AG04449 (cell line): Measurements from ENCODE around the gene CCDC91.

Experiments used
- CTCF ChIA-PET: fragments of 350-600 bp; formaldehyde crosslinking; extraction: SDS; loops from one replicate; lab custom pipeline; 2021; ENCODE audit warnings: antibody characterized with exemption; lab: Yijun Ruan, JAX
- POLR2A ChIA-PET: fragments of 400-600, 350-600 bp; formaldehyde crosslinking; extraction: SDS; loops from one replicate; lab custom pipeline; 2020; ENCODE audit warnings: antibody characterized with exemption, inconsistent platforms; lab: Yijun Ruan, JAX
- DNase-seq: peaks from one replicate; pipeline ENCODE4 v3.0.0-alpha.2; 2010; ENCODE audit warnings: low read depth, low spot score
- H3K4me3 ChIP-seq: 2 replicates; pipeline ENCODE4 v1.5.1; 2011; ENCODE audit warnings: low read depth, mild to moderate bottlenecking, control low read depth, low read length
- TF ChIP-seq, protein P1 (sequence below): IDR thresholded peaks from one replicate; pipeline ENCODE4 v1.5.1; 2011; ENCODE audit warnings: mild to moderate bottlenecking, moderate library complexity, low read length, control low read depth, inconsistent platforms; ENCODE audit not compliant: insufficient read depth; ENCODE audit errors: missing control alignments

Gene CCDC91

DNA sequence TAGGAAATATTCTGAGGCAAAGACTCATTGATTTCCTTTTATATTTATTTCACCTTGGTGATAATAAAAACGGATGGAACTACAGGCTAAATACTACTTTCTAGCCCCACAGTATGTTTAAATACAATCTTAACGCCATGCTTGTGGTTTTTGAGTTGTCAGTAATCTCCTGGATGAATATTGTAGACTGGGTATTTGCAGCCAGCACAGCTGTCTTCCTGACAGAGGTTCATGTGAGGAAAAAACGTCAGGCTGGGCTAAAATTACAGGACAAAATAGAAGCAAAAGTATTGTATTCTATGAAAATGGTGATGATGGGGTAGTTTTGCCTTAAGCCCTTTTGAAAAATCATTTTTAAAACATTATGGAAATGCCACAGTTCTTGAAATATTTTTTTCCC lies 140.9 kb downstream of the CCDC91 start:
- DNase-seq: no peak
- ChIA-PET CTCF (no interaction called here), POLR2A (no interaction called here)
- TF ChIP-seq, protein P1, sequence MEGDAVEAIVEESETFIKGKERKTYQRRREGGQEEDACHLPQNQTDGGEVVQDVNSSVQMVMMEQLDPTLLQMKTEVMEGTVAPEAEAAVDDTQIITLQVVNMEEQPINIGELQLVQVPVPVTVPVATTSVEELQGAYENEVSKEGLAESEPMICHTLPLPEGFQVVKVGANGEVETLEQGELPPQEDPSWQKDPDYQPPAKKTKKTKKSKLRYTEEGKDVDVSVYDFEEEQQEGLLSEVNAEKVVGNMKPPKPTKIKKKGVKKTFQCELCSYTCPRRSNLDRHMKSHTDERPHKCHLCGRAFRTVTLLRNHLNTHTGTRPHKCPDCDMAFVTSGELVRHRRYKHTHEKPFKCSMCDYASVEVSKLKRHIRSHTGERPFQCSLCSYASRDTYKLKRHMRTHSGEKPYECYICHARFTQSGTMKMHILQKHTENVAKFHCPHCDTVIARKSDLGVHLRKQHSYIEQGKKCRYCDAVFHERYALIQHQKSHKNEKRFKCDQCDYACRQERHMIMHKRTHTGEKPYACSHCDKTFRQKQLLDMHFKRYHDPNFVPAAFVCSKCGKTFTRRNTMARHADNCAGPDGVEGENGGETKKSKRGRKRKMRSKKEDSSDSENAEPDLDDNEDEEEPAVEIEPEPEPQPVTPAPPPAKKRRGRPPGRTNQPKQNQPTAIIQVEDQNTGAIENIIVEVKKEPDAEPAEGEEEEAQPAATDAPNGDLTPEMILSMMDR: no peak
- no peak overlapping the region for H3K4me3 ChIP-seq

GRCh38 chr12:28340261-28341045 lies 150.2 kb downstream of the CCDC91 start:
- ChIA-PET CTCF (interaction anchor here (0.6 kb wide), 1 partner anchor 20 kb away, joined by 3 read pairs; no protein-coding TSS in a partner anchor), POLR2A (no interaction called here)
- DNase-seq: no peak
- TF ChIP-seq, protein P1: no peak
- no peak overlapping the region for H3K4me3 ChIP-seq

DNA sequence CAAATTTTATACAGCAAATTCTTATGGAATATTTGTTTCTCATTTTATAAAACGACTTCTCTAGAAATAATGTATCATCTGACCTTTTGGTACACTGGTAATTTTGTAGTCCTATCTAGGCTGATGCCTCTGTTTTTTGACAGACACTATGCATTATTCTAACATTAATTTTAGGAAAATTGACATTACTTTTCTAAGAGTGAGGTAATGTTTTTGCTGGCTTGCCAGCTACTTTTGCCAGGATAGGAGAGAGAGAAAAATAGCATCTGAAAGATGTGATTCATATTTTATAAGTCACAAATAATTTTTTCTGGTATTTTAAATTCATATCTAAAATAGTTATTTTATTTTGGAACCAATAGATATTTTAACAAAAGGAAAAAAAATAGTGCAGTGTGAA lies 153.5 kb downstream of the CCDC91 start:
- H3K4me3 ChIP-seq: no peak overlapping the region
- ChIA-PET POLR2A (no interaction called here), CTCF (no interaction called here)
- DNase-seq: no peak
- TF ChIP-seq, protein P1: no peak

DNA sequence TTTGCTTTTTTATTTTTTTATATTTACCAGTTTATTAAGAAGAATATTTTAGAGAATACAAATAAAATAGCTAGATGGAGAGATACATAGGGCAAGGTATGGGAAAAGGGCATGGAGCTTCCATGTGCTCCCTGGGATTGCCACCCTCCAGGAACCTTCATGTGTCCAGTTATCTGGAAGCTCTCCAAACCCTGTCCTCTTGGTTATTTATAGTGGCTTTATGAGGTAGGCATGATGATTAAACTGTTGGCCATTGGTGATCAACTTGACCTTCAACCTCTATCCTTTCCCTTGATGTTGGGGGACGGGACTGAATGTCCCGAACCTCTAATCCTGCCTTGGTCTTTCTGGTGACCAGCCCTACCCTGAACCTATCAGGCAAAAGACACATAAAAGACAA lies 156.3 kb downstream of the CCDC91 start:
- POLR2A ChIA-PET: no interaction called here
- CTCF ChIA-PET: no interaction called here
- TF ChIP-seq, protein P1: no peak
- no peak overlapping the region for H3K4me3 ChIP-seq
- DNase-seq: no peak

DNA sequence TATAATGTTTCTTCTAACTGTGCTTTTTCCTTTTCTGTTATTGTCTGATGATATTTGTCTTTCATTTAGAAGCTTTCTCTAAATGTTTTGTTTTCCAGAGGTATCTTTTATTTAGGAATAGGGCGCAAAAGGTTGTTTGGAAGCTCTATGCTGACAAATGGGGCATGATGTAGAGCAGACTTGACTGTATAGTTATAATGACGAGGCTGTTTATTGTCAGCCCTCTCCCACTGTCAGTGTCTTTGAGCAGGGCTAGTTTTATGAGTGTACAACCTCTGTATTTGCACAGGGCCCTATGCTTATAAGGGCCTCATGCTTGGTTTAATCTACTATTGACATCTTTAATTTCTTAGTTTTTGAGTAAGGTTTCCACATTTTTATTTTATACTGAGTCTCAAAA lies 158.9 kb downstream of the CCDC91 start:
- DNase-seq: no peak
- POLR2A ChIA-PET: no interaction called here
- TF ChIP-seq, protein P1: no peak
- H3K4me3 ChIP-seq: no peak overlapping the region
- CTCF ChIA-PET: no interaction called here

DNA sequence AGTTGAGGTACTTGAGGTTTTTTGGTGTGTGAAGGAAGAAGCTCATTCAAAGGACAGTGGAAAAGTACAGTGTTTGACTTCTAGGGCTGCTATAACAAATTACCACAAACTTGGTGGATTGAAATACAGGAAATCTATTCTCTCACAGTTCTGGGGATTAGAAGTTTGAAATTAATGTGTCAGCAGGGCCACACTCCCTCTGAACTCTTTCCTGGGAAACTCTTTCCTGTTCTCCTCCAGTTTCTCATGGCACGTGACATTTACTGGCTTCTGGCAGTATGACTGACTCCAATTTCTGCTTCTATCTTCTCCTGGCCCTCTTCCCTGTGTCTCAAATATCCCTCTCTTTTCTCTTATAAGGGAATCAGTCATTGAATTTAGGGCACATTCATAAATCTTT lies 160.2 kb downstream of the CCDC91 start:
- TF ChIP-seq, protein P1: no peak
- DNase-seq: no peak
- H3K4me3 ChIP-seq: no peak overlapping the region
- CTCF ChIA-PET: no interaction called here
- POLR2A ChIA-PET: no interaction called here
